Uterus (tissue), 4 donors: ENCODE results near the gene MTUS2. TPM values are rescaled to one million over a fixed set of nuclear protein-coding genes. Genes with fewer than 3 reads are reported as not detected.

Experiments used
- DNase-seq, 2 donors: peaks; one replicate each; pipeline ENCODE4 v3.0.0-alpha.2; 2019 to 2020
- H3K27ac ChIP-seq, 2 donors: fragments of 200-600 bp; sonication (generic); 1 replicate in 1 of 2; 2 replicates in 1 of 2; pipeline ENCODE4 v1.5.1; 2016 to 2018
- H3K27me3 ChIP-seq, 2 donors: fragments of 200-600 bp; sonication (generic); one replicate each; pipeline ENCODE4 v1.5.1; 2018 to 2019; ENCODE audit warnings: control low read depth in 1 of 2
- H3K36me3 ChIP-seq, 2 donors: fragments of 200-600 bp; sonication (generic); one replicate each; pipeline ENCODE4 v1.5.1; 2019; ENCODE audit warnings: control low read depth in 1 of 2
- H3K4me1 ChIP-seq, 2 donors: fragments of 200-600 bp; sonication (generic); one replicate each; pipeline ENCODE4 v1.5.1; 2018 to 2019; ENCODE audit warnings: control low read depth in 1 of 2
- H3K4me3 ChIP-seq, 2 donors: fragments of 200-600 bp; sonication (generic); 1 replicate in 1 of 2; 2 replicates in 1 of 2; pipeline ENCODE4 v1.5.1; 2018 to 2019; ENCODE audit warnings: mild to moderate bottlenecking in 1 of 2
- H3K9me3 ChIP-seq, 2 donors: fragments of 200-600 bp; sonication (generic); one replicate each; pipeline ENCODE4 v1.5.1; 2019; ENCODE audit warnings: control low read depth in 1 of 2
- POLR2A ChIP-seq, 2 donors: fragments of 450-650 bp; IDR thresholded peaks; one replicate each; pipeline ENCODE4 v1.6.1; 2016; ENCODE audit warnings: antibody characterized with exemption in 2 of 2, mild to moderate bottlenecking in 1 of 2, moderate library complexity in 1 of 2
- intact Hi-C: fragments of 100-400 bp; cut with DNase I; formaldehyde crosslinking; loops from one replicate; pipeline ENCODE4 v1.15.1; 2023; ENCODE audit warnings: low total_unique reads
- total RNA-seq, 4 donors: library from RNA; depleted of rRNA in 3 of 4; stranded (reverse); fragments of >200 nt in 3 of 4; gene quantifications; one replicate each; pipeline versions ENCODE4 v1.1.0 to v1.2.4, GENCODE V29; 2014 to 2023
- TF ChIP-seq, protein P1 (sequence below), 4 experiments: fragments of 200-600 bp in 2 of 4; fragments of 450-650 bp in 2 of 4; sonication (generic) in 2 of 4; IDR thresholded peaks; one replicate each; pipeline ENCODE4 v1.5.1; 2016 to 2019; ENCODE audit warnings: antibody characterized with exemption in 4 of 4, mild to moderate bottlenecking in 2 of 4, moderate library complexity in 1 of 4
- donor health status: DM: yes; HTN: yes; CAD: no.

The MTUS2 gene
- total RNA-seq, 4 donors from 2014 or later = 0.26 to 4.0 (median 3.6) TPM; not detected in 1

DNA sequence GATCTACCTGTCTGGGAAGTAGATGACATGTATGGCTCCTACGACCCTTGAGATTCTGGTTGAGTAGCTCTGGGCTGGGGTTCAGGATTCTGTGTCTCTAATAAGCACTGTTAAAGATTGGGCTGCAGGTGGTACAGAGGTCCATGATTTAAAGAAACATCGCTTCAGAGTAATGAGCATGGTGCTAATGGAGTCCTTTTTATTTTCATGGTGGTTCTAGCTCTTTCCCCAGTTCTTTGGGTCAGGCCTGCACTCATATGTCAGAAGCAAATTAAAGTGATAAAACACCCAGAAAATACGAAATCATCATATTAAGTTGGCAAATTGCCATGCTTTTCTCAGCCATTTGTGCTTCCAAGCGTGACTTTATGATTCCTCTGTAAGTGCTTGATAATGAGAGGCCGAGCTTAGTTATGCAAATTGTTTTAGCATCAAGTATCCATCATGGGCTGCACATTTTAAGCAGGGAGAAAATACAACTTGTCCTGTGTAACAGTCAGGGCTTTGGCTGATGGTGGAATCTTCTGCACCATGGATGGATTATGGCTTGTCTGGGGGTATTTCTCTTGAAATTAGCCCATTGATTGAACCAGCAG is 45.1 kb downstream of the MTUS2 start:
- no peak overlapping the region for H3K27ac ChIP-seq
- intact Hi-C loops = no loop called here
- TF ChIP-seq, protein P1, sequence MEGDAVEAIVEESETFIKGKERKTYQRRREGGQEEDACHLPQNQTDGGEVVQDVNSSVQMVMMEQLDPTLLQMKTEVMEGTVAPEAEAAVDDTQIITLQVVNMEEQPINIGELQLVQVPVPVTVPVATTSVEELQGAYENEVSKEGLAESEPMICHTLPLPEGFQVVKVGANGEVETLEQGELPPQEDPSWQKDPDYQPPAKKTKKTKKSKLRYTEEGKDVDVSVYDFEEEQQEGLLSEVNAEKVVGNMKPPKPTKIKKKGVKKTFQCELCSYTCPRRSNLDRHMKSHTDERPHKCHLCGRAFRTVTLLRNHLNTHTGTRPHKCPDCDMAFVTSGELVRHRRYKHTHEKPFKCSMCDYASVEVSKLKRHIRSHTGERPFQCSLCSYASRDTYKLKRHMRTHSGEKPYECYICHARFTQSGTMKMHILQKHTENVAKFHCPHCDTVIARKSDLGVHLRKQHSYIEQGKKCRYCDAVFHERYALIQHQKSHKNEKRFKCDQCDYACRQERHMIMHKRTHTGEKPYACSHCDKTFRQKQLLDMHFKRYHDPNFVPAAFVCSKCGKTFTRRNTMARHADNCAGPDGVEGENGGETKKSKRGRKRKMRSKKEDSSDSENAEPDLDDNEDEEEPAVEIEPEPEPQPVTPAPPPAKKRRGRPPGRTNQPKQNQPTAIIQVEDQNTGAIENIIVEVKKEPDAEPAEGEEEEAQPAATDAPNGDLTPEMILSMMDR (IDR thresholded peaks at IDR 0.05) = no peak
- TF ChIP-seq POLR2A (IDR thresholded peaks at IDR 0.05) = no peak

DNA sequence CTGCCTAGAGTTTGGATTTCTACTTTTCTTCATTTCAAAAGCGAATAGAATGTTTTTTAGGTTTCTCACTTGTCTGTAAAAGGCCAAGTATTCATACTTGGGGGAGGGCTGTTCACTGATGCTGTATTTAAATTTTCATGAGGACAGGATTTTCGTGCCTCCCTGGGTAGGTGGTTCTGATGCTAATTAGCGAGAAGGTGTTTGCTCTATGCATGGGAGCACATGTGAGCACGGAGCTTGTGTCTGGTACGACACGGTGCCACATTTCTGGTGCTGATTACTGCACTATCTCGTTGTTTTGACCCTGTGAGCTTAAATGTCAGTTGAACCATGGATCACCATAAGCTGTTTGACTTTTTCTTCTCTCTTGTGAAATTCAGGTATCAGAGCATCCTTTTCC is 45.8 kb downstream of the MTUS2 start:
- intact Hi-C loops = no loop called here
- no peak for DNase-seq
- Histone ChIP-seq H3K4me1 (no peaks in the 10 kb centered on the region), H3K27ac (no peak overlapping the region), H3K4me3 (no peak overlapping the region), H3K27me3 (no peaks in the 10 kb centered on the region), H3K9me3 (no peaks in the 10 kb centered on the region), H3K36me3 (no peaks in the 10 kb centered on the region)
- TF ChIP-seq, protein P1 (IDR thresholded peaks at IDR 0.05) = no peak
- no peak for TF ChIP-seq POLR2A (IDR thresholded peaks at IDR 0.05)

More for the DNA sequence above, 45.1 kb downstream of the MTUS2 start:
- no peak for DNase-seq
- Histone ChIP-seq H3K27me3 (no peaks in the 10 kb centered on the region), H3K4me1 (no peaks in the 10 kb centered on the region), H3K36me3 (no peaks in the 10 kb centered on the region), H3K9me3 (no peaks in the 10 kb centered on the region), H3K4me3 (no peak overlapping the region)

DNA sequence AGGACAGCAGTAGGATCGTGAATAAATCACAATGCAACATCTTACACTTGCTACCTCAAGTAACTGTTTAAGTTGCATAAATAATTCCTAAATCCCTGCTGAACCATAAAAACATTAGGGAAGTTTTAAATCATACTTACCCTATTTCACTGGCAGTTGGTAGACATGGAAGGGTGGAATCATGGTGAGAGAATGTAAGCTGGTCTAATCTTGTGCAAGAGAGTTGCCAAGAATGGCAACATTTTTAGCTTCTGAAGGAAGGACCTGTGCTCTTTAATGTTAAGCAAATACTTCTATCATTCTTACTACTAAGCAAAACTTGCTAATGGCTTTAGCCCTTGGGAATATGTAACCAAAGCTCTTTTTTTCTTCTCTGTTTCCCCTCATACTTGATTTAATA is 46.8 kb downstream of the MTUS2 start:
- TF ChIP-seq, protein P1 (IDR thresholded peaks at IDR 0.05) = no peak
- no peak for TF ChIP-seq POLR2A (IDR thresholded peaks at IDR 0.05)
- no peak for DNase-seq

DNA sequence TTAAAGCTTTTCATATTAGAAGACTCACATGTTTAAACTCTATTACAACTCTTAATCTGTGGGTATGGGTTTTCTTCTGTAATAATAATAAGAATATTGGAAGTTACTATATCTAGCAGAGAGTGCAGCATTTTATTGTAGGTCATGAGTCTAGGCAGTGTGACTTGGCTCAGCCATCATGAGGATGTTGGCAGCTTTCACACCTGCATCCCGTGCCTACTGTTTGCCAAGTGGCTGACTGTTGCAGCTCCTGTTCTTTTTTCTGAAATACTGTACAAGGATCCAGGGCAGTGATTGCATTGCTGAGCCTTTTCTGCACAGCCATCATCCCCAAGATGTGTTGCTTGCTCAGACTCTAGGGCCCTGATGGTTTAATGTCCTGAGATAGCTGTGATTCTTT is 47.4 kb downstream of the MTUS2 start:
- intact Hi-C loops = no loop called here
- H3K4me3 ChIP-seq = no peak overlapping the region
- TF ChIP-seq POLR2A (IDR thresholded peaks at IDR 0.05) = no peak
- TF ChIP-seq, protein P1 (IDR thresholded peaks at IDR 0.05) = no peak
- no peaks in the 10 kb centered on the region for H3K27me3 ChIP-seq
- H3K36me3 ChIP-seq = no peaks in the 10 kb centered on the region
- no peaks in the 10 kb centered on the region for H3K4me1 ChIP-seq
- no peaks in the 10 kb centered on the region for H3K9me3 ChIP-seq
- DNase-seq = no peak
- H3K27ac ChIP-seq = no peak overlapping the region

More for the DNA sequence above, 46.8 kb downstream of the MTUS2 start:
- Histone ChIP-seq H3K4me3 (no peak overlapping the region), H3K27ac (no peak overlapping the region), H3K4me1 (no peaks in the 10 kb centered on the region), H3K9me3 (no peaks in the 10 kb centered on the region), H3K36me3 (no peaks in the 10 kb centered on the region), H3K27me3 (no peaks in the 10 kb centered on the region)
- intact Hi-C loops = no loop called here

DNA sequence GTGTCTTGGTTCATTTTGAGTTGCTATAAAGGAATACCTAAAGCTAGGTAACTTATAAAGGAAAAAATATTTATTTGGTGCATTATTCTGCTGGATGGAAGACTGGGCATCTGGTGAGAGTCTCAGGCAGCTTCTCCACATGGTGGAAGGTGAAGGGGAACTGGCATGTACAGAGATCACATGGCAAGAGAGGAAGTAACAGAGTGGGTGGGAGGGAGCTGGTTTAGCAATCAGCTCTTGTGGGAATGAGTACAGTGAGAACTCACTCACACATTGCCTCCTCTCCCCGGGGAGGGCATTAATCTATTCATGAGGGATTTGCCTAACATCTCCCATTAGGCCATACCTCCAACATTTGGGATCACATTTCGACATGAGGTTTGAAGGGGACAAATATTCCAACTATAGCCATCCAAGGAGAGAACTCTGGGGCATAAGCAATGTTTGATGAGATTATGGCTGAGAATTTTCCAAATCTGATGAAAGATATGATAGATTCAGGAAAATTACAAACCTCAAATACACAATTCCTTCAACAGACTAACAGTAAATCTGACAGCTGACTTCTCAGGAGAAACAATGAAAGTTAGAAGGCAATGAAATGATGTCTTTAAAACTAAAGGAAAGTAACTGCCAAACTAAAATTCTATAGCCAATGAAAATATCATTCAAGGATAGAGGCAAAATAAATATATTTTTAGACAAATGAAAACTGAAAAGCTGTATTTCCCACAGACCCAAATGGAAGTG is 52.5 kb downstream of the MTUS2 start:
- Histone ChIP-seq H3K36me3 (no peaks in the 10 kb centered on the region), H3K27ac (no peak overlapping the region), H3K4me1 (no peaks in the 10 kb centered on the region), H3K9me3 (peaks cover 0 to 5% of the 10 kb centered on the region in 2 donors), H3K27me3 (no peaks in the 10 kb centered on the region), H3K4me3 (no peak overlapping the region)
- intact Hi-C loops = no loop called here
- no peak for TF ChIP-seq POLR2A (IDR thresholded peaks at IDR 0.05)
- TF ChIP-seq, protein P1 (IDR thresholded peaks at IDR 0.05) = no peak
- DNase-seq = no peak
